Heart left ventricle (tissue), 13 donors: Measurements from ENCODE around the gene MYOM1.

Experiments
- CTCF ChIP-seq, 12 donors: fragments of 200-600 bp; sonication (generic) in 4 of 12; IDR thresholded peaks; one replicate each; pipeline versions ENCODE4 v1.5.0 to v1.8.0; 2018 to 2022; ENCODE audit warnings: antibody characterized with exemption in 12 of 12, mild to moderate bottlenecking in 5 of 12
- POLR2A ChIP-seq, 2 donors: fragments of 450-650 bp; IDR thresholded peaks; one replicate each; pipeline ENCODE4 v1.6.1; 2017; ENCODE audit warnings: antibody characterized with exemption in 2 of 2, mild to moderate bottlenecking in 2 of 2, moderate library complexity in 2 of 2
- donor health status: ischemic (EF 13 %, LVEDD 7.1; RV severe dilation, severe dysfunction).
- donor health status: DM: no; HTN: yes; CAD: no.
- donor health status: DM: no; HTN: no; CAD: no.
- donor health status: ischemic (EF 25% LVEDD 6.9; RV normal size, moderate dysfunction).
- donor health status: ischemic (EF 25% LVEDD 5.7; RV mildly dilated, moderate dysfunction).
- donor health status: ischemic (EF 35%, LVEDD 5.7; RV mildly dilated, moderate dysfunction).
- donor health status: nonischemic (EF 11% LVEDD 7.7; RV severe dilation, severe dysfunction).
- donor health status: DM: yes; HTN: yes; CAD: no.
- donor health status: PGD.
- donor health status: ischemic (EF 29% LVEDD 5.4; RV normal size, mild dysfunction).
- donor health status: nonischemic (EF 23%, LVEDD 6.1; RV moderate dilation, normal function).

- TF ChIP-seq POLR2A (IDR thresholded peaks at IDR 0.05) = no peak
- no peak for TF ChIP-seq CTCF (IDR thresholded peaks at IDR 0.05)
Measured at GRCh38 chr18:3219241-3219630, 532 bp downstream of the MYOM1 start.
